DMS79 (cell line): ENCODE data around the gene GALNT5.
"Not testable (repeated sequence)": the region's sequence is repeated elsewhere in the genome, so short reads cannot be mapped to it uniquely, and the experiment has no call there.

Experiments used
- DNase-seq: peaks from one replicate; lab custom pipeline; 2025; lab: John Stamatoyannopoulos, UW

The GALNT5 gene

DNA sequence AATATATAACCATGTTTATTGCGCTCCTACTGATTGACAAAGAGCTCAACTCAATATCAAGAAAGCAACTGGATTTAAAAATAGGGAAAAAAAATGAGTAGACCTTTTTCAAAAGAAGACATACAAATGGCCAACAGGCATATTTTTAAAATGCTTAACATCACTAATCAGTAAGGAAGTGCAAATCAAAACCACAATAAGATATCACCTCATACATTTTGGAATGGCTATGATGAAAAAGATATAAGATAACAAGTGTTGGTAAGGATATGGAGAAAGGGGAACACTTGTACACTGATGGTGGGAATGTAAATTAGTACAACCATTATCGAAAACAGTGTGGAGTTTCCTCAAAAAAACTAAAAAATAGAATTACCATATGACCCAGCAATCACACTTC, 5.6 kb upstream of the GALNT5 start:
- no peak for DNase-seq

DNA sequence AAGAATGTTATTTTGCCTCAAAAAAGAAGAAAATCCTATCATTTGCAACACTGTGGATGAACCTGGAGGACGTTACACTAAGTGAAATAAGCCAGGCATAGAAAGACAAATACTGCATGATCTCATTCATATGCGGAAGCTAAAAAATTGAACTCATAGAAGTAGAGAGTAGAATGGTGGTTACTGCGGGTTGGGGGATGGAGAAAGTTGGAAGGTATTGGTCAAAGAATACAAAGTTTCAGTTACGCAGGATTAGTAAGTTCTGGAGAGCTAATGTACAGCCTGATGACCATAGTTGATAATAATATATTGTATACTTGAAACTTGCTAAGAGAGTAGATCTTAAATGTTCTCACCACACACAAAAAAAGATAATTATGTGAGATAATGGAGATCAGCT, 5.0 kb upstream of the GALNT5 start:
- no peak for DNase-seq

DNA sequence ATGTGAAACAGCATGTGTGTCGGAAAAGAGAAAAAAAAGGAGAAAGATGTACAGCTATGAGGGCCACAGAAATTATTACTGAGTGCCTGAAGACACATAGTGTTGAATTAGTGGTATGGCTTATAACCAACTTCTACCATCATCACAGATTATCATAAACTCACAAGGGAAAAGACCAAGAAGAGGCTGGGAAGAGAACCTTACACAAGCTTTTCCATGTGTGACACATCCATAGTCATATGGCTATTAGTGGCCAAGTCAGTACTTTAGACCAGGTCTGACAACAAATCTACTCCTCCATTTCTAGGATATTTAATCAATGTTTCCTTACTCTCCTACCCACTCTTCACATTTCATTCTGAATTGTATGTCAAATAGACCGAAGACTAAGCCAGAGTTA, 3.5 kb upstream of the GALNT5 start:
- no peak for DNase-seq

DNA sequence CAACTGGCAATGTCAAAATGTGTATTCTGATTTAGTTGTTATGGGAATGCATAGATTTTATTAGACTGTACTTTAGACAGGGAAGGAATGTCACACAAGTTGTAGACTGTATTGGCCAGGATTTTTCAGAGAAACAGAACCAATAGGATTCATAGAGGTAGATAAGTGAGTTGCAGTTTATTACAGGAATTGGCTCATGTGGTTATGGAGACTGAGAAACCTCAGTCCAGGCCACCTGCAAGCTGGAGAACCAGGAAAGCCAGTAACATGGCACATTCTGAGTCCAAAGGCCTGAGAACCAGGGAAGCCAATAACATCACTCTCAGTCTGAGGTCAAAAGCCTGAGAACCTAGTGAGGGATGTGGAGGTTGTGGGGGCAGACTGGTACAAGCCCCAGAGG, 1.8 kb upstream of the GALNT5 start:
- DNase-seq, result no peak

DNA sequence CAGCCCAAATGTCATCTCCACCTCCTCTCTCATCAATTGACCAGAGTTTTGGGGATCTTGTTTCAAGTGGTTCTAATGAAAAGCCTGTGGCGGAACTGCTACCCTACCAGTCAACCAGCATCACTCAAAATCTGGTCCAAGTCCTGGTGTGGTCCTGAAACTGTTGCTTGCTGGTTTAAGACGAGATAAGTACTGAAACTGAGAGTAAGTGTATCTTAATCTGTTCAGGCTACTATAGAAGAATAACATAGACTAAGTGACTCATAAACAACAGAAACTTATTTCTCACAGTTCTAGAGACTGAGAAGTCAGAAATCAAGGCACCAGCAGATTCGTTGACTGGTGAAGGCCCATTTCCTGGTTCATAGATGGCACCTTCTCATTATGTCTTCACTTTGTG, 879 bp upstream of the GALNT5 start:
- no peak for DNase-seq

DNA sequence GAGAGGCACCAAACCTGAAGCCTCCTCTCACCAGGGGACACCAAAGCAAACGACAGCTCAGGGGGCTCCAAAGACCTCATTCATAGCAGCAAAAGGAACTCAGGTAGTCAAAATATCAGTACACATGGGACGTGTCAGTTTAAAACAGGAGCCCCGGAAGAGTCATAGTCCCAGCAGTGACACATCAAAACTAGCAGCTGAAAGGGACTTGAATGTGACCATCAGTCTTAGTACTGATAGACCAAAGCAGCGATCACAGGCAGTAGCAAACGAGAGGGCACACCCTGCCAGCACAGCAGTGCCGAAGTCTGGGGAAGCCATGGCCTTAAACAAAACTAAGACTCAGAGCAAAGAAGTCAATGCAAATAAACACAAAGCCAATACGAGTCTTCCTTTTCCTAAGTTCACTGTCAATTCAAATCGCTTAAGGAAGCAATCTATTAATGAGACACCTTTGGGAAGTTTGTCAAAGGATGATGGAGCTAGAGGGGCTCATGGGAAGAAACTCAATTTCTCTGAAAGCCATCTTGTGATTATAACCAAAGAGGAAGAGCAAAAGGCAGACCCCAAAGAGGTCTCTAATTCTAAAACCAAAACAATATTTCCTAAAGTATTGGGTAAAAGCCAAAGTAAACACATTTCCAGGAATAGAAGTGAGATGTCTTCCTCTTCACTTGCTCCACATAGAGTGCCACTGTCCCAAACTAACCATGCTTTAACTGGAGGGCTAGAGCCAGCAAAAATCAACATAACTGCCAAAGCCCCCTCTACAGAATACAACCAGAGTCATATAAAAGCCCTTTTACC, 1.2 kb downstream of the GALNT5 start:
- no peak for DNase-seq

DNA sequence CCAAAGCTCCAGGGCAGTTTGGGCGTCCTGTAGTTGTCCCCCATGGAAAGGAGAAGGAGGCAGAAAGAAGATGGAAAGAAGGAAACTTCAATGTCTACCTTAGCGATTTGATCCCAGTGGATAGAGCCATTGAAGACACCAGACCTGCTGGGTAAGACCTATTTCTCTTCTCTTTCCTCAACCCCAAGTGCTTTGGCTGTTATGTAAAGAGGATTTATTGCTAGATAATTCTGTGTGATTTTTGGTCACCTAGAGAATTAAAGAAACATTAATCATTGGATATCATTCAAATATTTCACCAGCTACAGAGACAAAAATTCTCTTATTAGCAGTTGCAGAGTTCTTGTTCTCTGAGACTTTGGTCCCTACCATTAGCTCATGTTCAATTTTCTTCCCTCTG, 1.9 kb downstream of the GALNT5 start:
- no peak for DNase-seq

DNA sequence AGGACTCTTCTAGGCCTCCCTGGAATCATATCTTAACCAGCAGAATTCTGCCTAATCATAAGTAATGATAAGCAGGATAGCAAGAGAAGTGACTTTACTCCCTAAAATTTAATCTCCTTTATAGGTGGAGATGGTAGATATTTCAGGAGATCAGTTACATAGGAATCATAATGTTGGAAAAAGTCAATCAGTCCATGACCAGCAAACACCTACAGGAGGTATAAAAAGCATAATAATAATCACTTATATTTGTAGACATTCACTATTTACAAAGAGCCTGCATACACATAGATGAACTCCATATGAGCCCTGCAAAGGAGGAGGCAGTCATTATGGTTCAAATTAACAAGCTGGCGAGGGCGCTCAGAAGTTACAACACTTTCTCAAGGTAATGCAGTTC, 2.5 kb downstream of the GALNT5 start:
- DNase-seq, result no peak

DNA sequence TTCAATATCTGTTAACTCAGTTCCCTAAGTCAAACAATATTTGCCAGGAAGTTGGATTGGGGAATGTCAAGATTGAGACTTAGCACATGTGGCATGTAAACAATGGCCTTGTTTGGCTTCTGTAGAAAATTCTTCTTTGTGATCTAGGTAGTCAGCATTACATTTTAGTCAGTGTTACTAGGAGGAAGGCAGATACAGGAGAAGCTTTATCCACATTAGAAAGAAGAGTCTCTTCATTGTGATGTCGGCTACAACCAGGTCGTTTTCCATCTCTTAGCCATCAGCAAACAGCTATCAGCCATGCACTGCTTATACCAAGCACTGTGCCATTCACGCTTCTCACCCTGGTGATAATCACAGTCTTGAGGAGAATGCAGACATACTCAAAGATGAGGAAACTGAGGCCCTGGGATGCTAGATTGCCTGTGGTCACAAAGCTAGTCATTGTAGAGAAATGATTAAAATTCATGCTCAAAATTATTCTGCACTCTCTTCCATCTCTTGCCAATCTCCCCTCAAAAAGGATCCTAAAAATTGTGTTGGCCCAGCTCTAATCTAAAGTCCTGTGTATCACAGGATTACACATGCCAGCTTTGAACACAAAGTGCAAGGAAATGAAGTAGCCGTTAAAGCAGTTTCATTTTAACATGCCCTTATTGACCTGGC, 3.2 kb downstream of the GALNT5 start:
- no peak for DNase-seq

DNA sequence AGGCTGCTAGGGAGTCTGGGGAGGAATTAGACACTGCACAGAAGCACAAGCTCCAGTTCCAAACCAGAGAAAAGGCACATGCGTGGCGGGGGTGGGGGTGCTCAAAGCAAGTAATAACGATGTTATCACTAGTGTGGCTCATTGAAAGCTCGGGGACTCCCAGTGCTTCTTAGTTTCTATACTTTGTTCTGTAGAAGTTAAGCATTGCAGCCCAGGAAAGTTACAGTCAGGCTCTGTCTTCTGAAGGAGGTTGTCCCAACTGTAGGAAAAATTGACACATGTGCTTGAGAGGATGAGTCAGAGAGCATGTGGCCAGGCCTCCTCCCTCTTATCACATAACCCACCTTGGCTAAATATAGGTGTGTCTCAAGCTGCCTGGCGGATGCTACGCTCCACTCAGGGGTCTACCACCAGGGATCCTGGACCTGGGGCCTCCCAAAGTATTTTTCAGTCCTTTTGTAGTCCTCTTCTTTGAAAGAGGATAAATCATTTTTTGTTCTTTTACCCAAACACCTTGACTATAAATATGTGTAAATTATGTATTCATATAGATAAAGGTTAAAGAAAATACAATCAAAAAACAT, 3.8 kb downstream of the GALNT5 start:
- no peak for DNase-seq

DNA sequence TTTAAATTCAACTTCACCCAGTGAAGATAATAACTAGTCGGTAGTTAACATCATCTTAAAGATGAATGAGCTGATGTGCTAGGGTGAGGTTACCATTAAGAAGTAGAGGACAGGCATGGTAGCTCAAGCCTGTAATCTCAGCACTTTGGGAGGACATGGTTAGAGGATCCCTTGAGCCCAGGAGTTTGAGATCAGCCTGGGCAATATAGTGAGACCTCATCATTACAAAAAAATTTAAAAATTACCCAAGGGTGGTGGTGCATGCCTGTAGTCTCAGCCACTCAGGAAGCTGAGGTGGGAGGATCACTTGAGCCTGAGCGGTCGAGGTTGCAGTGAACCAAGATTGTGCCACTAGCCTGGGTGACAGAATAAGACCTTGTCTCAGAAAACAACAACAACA, 4.7 kb downstream of the GALNT5 start:
- no peak for DNase-seq

DNA sequence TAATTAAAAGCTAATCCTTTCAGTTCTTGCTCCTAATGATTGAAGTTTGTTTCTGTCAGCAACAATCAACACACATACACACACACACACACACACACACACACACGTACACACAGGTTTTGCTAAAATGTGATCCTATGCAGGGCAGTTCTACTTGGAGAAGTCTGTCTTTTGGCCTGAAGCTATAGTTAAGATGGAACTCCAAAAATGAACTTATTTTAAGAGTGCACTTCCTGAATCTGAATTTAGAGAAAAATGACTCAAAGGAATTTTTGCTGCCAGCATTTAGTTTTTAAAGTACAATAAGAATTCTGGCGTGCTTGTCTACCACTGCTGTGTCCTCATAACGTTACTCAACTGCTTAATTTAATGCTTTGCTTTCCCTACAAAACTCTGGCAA, 6.6 kb downstream of the GALNT5 start:
- no peak for DNase-seq

DNA sequence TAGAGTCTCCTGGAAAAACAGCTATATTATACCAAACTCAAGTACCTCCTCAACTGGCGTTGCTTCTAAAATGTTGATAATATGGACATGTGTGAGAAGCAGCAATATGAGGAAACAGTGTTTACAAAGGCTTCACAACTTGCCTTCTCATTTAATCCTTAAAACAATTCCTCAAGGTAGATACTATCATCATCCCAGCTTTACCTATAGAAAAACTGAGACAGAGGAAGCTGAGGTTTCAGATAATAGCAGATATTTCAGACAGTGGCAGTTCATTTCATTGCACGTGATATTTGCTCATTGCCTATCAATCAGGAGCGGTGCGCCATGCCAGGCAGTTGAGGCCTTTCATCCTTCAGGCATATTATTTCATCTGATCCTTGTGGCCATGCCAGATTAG, 8.3 kb downstream of the GALNT5 start:
- DNase-seq, result no peak

DNA sequence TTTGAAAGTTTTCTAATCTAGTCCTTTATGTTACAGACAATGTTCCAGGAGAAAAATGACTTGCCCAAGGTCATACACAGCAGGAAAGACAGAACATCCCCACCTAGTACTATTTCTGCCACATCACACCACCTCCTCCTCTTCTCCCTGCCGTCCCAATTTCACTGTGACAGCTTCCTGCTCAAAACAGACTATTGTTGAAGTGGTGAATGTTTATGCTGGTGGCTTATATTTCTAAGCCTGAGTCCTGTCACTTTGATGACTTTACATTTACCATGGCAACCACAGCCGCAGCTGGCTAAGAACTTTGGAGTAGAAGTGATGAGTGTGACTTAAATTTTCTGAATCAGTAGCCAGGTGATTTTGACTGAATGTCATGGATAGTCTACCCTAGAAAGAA, 10.0 kb downstream of the GALNT5 start:
- DNase-seq, result no peak

DNA sequence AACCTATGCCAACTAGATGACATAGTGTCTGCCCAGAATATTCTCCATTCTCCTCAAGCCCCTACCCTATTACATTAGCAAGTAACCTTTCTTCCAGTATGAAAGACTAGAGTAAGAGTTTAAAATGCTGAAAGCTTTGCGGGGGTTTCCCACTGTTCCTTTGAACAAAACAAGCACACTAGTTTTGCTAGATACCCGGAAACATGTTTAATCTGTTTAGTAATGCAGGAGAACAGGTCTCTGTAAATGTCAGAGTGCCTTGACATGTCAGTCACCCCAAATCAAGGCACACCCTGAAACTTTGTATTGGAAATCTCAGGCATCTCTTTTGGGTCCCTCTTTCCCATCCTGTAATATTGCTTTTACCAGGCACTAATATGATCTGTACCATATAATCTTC, 11.6 kb downstream of the GALNT5 start:
- DNase-seq, result no peak

DNA sequence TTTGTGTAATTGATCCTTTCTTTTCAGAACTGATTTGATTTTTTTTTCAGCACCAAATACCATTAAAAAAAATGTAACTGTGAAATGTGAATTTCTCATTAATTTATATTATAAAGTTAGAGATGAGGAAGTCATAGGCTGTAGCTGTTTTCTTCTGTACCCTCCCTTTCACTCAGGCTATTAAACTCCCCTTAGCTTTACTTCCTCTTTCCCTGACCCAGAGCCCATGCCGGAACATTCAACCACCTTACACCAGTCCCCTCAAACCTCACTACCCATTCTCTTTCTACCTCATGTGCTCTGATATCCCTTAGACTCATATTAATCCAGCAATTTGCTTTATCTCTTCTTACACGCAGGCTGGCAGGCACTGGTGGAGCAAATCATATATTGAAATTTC, 12.4 kb downstream of the GALNT5 start:
- no peak for DNase-seq

DNA sequence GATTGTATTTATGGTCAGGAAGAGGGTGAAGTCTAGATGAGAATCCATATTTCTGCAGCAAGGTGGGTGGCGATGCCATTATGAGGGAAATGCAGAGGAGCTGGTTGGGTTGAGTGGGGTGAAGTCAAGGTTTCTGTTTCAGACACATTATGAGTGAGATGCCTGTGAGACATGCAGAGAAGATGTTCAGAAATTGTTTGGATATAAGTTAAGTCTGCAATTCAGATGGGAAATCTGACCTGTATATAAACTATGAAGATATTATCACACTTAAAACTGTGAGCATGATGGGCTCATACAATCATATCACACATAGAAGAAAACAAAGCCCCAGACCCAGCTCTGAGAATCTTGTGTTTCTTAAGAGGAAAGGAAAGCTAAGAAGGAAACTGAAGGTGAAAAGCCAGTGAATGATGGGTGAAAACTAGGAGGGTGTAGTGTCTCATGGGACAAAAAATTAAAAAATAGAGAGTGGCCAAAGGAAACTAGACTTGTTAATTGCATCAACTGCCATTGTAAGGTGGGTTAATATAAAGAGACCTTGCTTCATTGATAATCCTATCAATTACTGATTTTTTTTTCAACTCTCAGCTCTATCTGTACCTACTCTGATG, 14.2 kb downstream of the GALNT5 start:
- no peak for DNase-seq

DNA sequence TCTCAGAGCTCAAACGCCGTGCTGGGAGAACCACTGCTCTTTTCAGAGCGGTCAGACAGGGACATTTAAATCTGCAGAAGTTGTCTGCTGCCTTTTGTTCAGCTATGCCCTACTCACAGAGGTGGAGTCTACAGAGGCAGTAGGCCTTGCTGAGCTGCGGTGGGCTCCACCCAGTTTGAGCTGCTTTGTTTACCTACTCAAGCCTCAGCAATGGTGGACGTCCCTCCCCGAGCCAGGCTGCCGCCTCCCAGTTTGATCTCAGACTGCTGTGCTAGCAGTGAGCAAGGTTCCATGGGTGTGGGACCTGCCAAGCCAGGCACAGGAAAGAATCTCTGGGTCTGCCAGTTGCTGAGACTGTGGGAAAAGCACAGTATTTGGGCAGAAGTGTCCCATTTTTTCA, 21.8 kb downstream of the GALNT5 start:
- not testable (repeated sequence) for DNase-seq

DNA sequence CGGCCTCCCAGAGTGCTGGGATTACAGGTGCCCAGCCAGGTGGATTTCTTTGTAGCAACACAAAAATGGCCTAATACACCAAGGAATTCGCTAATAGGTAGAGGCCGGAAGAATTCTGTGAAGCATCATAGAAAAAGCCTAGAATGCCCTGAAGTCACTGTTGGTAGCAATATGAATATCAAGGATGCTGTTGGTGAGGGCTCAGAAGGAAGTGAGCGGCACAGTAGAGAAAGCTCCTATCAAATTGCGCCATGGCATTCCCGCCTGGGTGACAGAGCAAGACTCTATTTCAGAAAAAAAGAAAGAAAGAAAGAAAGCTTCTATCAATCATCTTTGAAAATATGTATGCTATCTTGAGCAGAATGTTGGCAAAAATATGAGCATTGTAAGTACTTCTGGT, 23.8 kb downstream of the GALNT5 start:
- no peak for DNase-seq

DNA sequence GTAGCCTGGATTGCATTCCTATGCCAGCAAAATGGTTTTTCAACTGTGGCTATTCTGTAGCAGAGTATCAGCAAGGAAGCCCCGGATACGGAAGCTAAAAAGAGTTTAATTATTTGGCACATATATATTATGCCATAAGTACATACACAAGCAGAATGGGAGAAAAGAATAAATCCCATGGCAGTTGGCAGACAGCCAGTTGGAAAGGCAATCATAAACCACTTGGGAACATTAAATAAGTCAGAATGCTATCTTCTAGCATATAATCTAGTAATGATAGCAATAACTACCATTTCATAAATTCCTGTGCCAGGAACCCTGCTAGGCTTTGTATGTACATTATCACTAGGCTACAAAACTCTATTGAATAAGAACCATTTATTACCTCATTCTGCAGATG, 26.0 kb downstream of the GALNT5 start:
- DNase-seq, result no peak

DNA sequence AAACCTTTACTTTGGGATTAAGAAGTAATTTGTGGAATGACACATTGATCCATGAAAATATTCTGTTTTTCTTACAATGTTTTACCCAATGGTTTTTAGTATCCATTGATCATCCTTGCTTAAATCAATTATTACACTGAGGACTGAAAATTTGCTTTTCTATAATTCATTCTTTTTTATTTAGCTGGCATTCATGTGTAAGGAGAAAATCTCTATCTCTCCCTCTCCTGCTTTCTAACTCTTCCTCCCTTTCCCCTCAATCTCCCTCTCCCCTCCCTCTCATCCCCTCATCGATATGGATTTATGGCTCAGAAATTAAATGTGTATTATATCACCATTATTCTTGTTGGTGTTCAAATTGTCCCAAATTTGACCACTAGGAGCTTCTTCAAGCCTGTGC, 29.7 kb downstream of the GALNT5 start:
- DNase-seq, result no peak

DNA sequence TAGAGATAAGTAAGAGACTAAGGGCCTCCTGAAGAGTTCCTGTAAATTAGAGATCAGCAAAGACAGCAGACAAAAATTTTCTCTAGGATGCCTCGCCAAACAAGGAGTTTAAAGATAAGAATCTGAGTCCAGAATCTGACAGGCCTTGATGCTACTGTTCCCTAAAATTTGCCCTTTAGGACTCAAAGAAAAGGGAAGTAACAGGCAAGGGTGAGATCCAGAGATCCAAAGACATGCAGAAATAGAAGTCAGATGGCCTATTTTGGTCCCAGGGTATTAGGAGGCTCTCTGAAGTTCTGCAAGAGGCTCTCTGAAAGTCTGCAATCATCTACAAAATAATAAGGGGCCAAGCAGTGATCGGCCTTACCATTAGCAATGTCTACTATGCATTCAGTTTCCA, 33.0 kb downstream of the GALNT5 start:
- DNase-seq, result no peak

DNA sequence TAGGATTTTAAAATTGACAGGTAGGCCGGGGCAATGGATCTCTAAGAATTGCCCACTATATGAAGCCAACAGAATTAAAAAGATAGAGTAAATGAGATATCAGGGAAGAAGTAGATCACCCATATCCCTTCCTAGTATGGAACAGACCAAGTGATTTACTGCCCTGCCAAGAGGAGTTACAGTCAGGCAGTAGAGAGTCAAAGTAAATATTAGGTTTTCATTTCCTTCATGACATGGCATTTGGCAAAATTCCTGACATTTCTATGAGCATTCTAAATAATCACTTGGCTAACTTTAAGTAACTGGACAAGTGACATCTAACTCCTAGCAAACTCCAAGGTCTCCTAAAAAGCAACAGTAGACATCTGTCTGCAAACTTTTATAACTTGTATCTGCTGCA, 33.5 kb downstream of the GALNT5 start:
- no peak for DNase-seq
